Adrenal gland (tissue), 12 donors: ENCODE measurements around the gene PLAU. TPM values are rescaled to one million over a fixed set of nuclear protein-coding genes. Genes with fewer than 3 reads are reported as not detected.

ENCODE experiments used
- DNase-seq, 7 donors: peaks; one replicate each; pipeline ENCODE4 v3.0.0-alpha.2; 2019 to 2020
- H3K27ac ChIP-seq, 5 donors: fragments of 200-600 bp; sonication (generic) in 4 of 5; 1 replicate in 3 of 5; 2 replicates in 2 of 5; pipeline versions ENCODE4 v1.5.1 to v1.8.0; 2016 to 2020; ENCODE audit warnings: mild to moderate bottlenecking in 1 of 5
- H3K27me3 ChIP-seq: fragments of 200-600 bp; 2 replicates; pipeline ENCODE4 v1.8.0; 2021
- H3K36me3 ChIP-seq, 2 donors: fragments of 200-600 bp; replicated peaks in 1 of 2; 1 replicate in 1 of 2; 2 replicates in 1 of 2; pipeline versions ENCODE4 v1.5.1 to v1.8.0; 2018 to 2022
- H3K4me1 ChIP-seq, 2 donors: fragments of 200-600 bp; replicated peaks in 1 of 2; 1 replicate in 1 of 2; 2 replicates in 1 of 2; pipeline versions ENCODE4 v1.5.1 to v1.8.0; 2018 to 2021
- H3K4me3 ChIP-seq, 4 donors: fragments of 200-600 bp; sonication (generic) in 3 of 4; one replicate each; pipeline ENCODE4 v1.5.1; 2016 to 2018
- H3K9me3 ChIP-seq, 3 donors: fragments of 200-600 bp; sonication (generic) in 1 of 3; replicated peaks in 1 of 3; 1 replicate in 2 of 3; 2 replicates in 1 of 3; pipeline versions ENCODE4 v1.5.1 to v1.8.0; 2016 to 2021
- POLR2A ChIP-seq, 2 donors: fragments of 450-650 bp; IDR thresholded peaks; one replicate each; pipeline ENCODE4 v1.6.1; 2017; ENCODE audit warnings: antibody characterized with exemption in 2 of 2, mild to moderate bottlenecking in 2 of 2, moderate library complexity in 1 of 2
- WGBS, 4 donors: extraction: QIAGEN DNeasy Blood & Tissue Kit in 2 of 4; methylation state at CpG; one replicate each; pipeline versions ENCODE4 v1.1.5 to v1.1.7; 2013 to 2017; 5-methylcytosine and 5-hydroxymethylcytosine counted together
- intact Hi-C, 2 donors: fragments of 100-400 bp; cut with DNase I; formaldehyde crosslinking; loops; one replicate each; pipeline versions ENCODE4 v1.14.1 to v1.15.0; 2022 to 2023
- polyA plus RNA-seq, 3 donors: library from polyadenylated mRNA; stranded (reverse); fragments of 200-250 nt in 2 of 3; fragments of 350-450 nt in 1 of 3; fragmentation: Illumina TruSeq in 1 of 3; extraction: RNeasy Lipid Tissue Mini Kit (QIAGEN cat#74804) in 1 of 3; gene quantifications; one replicate each; pipeline ENCODE4 v1.2.3, GENCODE V29; 2013 to 2014
- total RNA-seq, 9 donors: library from RNA; depleted of rRNA in 4 of 9; stranded (reverse); fragments of >200 nt in 4 of 9; fragments of 120-200 nt in 1 of 9; fragmentation: NEBNext Ultra II Directional in 1 of 9; extraction: Animal tissue kit (Norgen Biotek cat#: 25700) in 1 of 9; gene quantifications; one replicate each; pipeline versions ENCODE4 v1.1.0 to v1.2.4, GENCODE V29; 2013 to 2023
- TF ChIP-seq, protein P1 (sequence below), 6 experiments: fragments of 450-650 bp in 4 of 6; fragments of 200-600 bp in 2 of 6; sonication (generic) in 1 of 6; IDR thresholded peaks; 1 replicate in 5 of 6; 2 replicates in 1 of 6; pipeline versions ENCODE4 v1.5.1 to v1.8.0; 2016 to 2021; ENCODE audit warnings: antibody characterized with exemption in 6 of 6, mild to moderate bottlenecking in 2 of 6, moderate library complexity in 1 of 6
- donor health status: healthy with polysubstance abuse.
- donor health status: Bipolar disorder and iron deficiency.
- donor health status: DM: yes; HTN: yes; CAD: no.
- donor health status: DM: no; HTN: no; CAD: no.
- donor health status: DM: no; HTN: no; CAD: no.
- donor health status: DM: yes; HTN: yes; CAD: no.

PLAU gene
- total and polyA plus RNA-seq, 12 donors: 0.94 to 19.4 (median 6.9) TPM

DNA sequence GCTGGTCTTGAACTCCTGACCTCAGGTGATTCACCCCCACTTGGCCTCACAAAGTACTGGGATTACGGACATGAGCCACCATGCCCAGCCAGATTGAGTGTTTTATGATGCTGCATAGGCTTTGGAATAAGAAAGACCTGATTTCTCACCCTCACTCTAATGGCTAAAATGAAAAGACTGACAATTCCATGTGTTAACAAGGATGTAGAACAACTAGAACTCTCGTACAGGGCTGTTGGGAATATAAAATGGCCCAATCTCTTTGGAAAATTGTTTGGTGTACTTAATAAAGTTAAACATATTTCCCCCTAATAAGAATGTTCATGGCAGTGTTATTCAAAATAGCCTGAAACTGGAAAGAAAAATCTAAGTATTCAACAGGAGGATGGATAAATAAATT is 43.8 kb downstream of the PLAU start:
- WGBS, 4 donors: 77 to 98% (median 96%) methylated on average over 2 of the region's 2 CpGs
- Histone ChIP-seq H3K27me3 (no peaks in the 10 kb centered on the region), H3K4me3 (no peak overlapping the region), H3K27ac (no peak overlapping the region), H3K9me3 (no peaks in the 10 kb centered on the region), H3K36me3 (no peaks in the 10 kb centered on the region), H3K4me1 (peaks cover 0 to 13% of the 10 kb centered on the region in 2 donors)
- DNase-seq: no peak
- intact Hi-C loops: no loop called here
- TF ChIP-seq POLR2A (IDR thresholded peaks at IDR 0.05): no peak
- TF ChIP-seq, protein P1, sequence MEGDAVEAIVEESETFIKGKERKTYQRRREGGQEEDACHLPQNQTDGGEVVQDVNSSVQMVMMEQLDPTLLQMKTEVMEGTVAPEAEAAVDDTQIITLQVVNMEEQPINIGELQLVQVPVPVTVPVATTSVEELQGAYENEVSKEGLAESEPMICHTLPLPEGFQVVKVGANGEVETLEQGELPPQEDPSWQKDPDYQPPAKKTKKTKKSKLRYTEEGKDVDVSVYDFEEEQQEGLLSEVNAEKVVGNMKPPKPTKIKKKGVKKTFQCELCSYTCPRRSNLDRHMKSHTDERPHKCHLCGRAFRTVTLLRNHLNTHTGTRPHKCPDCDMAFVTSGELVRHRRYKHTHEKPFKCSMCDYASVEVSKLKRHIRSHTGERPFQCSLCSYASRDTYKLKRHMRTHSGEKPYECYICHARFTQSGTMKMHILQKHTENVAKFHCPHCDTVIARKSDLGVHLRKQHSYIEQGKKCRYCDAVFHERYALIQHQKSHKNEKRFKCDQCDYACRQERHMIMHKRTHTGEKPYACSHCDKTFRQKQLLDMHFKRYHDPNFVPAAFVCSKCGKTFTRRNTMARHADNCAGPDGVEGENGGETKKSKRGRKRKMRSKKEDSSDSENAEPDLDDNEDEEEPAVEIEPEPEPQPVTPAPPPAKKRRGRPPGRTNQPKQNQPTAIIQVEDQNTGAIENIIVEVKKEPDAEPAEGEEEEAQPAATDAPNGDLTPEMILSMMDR (IDR thresholded peaks at IDR 0.05): no peak

DNA sequence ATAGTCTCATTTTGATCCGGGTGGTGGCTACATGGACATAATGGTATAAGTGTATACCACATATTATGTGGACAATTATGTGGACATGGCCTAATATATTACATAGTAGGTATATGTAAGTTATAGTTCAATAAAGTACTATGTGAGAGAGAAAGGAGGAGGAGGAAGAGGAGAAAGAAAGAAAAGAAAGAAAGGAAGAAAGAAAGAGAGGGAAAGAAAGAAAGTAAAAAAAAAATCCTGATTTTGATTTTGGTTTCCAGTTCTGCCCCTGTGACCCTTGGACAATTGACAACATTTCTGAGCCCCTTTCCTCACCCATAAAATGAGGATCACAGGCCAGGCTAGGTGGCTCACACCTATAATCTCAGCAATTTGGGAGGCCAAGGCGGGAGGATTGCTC is 44.8 kb downstream of the PLAU start:
- H3K27ac ChIP-seq: no peak overlapping the region
- TF ChIP-seq, protein P1 (IDR thresholded peaks at IDR 0.05): no peak
- H3K27me3 ChIP-seq: no peaks in the 10 kb centered on the region
- H3K4me3 ChIP-seq: no peak overlapping the region
- intact Hi-C loops: no loop called here
- H3K9me3 ChIP-seq: no peaks in the 10 kb centered on the region
- 85 to 96% (median 93%) methylated on average over 2 of the region's 2 CpGs for WGBS, 4 donors
- no peaks in the 10 kb centered on the region for H3K36me3 ChIP-seq
- H3K4me1 ChIP-seq: peaks cover 0 to 13% of the 10 kb centered on the region in 2 donors
- no peak for DNase-seq

DNA sequence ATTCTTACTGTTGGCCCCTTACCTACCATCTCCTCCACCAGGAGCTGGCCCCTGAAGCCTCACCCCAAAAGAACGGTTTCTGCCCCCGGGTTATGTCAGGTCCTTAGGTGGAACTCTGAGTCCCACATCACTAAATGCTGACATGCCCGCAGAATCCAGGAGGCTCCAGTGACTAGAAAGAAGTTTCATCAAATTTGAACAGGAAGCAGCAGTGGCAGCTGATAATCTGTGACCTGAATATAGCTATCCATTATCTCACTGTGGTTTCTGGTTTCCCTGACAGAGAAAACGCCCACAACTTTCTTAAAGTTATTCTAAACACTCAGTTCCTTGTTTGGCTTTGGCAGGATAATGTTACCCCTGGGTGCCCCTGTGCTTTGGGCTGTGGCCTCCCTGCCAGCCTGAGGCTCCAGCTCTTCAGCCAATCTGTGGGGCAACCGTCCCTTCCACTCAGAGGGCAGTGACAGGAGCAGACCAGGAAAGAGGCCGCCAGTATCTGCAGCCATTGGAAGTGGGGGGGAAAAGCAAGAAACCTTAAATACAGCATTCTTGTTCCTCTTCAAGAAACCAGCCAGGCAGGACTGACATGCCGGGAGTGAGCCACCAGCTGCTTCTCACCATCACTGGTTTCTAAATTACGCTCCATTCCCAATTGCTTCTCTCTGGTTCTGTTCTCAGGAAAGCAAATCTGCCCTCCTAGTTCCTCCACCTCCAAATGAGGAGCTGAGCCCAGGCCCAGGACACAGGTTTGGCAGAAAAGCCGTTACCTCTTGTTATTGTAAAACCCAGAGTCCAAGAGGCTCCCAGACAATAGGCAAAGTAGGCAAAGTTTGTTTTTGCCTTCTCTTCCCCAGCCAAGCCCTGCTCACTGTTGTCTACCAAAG is 45.8 kb downstream of the PLAU start:
- H3K36me3 ChIP-seq: no peaks in the 10 kb centered on the region

DNA sequence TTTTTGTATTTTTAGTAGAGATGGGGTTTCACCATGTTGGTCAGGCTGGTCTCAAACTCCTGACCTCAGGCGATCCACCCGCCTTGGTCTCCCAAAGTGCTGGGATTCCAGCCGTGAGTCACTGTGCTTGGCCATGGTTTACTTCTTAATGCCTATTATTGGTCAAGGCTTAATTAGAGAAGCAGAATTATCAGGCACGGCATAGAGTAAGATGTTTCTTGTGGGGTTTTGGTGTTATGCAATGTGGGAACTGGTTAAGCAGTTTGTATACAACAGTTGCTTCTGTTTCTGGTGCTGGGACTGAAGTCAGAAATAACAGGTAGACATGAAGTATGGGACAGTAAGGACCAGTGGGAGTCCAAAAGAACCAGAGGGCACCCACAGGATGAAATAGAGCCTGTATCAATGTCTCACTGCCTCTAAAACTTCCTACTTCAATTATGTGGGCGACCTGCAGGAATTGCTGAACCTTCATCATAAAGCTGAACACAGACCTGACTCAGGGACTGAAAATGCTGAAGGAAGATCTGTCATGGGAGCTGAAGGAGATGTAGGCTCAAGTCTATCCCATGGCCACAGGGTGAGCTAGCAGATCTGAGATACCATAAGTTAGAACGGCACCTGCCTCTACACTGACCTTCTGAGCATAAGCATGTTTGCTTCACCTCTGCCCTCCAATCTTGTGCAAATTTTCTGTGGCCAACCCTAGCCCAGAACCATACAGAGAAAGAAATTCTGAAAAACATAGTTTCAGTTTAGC is 48.7 kb downstream of the PLAU start:
- intact Hi-C loops: no loop called here
- no peak for TF ChIP-seq POLR2A (IDR thresholded peaks at IDR 0.05)
- TF ChIP-seq, protein P1 (IDR thresholded peaks at IDR 0.05): no peak
- DNase-seq: no peak
- H3K4me1 ChIP-seq: peaks cover 0 to 13% of the 10 kb centered on the region in 2 donors
- H3K4me3 ChIP-seq: no peak overlapping the region
- no peaks in the 10 kb centered on the region for H3K27me3 ChIP-seq
- no peaks in the 10 kb centered on the region for H3K9me3 ChIP-seq
- 68 to 80% (median 79%) methylated on average over 5 to 6 of the region's 6 CpGs for WGBS, 4 donors
- H3K27ac ChIP-seq: no peak overlapping the region
- no peaks in the 10 kb centered on the region for H3K36me3 ChIP-seq

More for the DNA sequence above, 45.8 kb downstream of the PLAU start:
- 53 to 61% (median 59%) methylated on average over 8 to 9 of the region's 9 CpGs for WGBS, 4 donors
- intact Hi-C loops: no loop called here
- no peak overlapping the region for H3K4me3 ChIP-seq
- H3K27ac ChIP-seq: peak overlapping the region in 1 of 5 donors; percentile 29
- no peaks in the 10 kb centered on the region for H3K27me3 ChIP-seq
- peak in 1 of 7 donors; percentile 50 for DNase-seq
- H3K9me3 ChIP-seq: no peaks in the 10 kb centered on the region
- H3K4me1 ChIP-seq: peaks cover 0 to 13% of the 10 kb centered on the region in 2 donors
- TF ChIP-seq POLR2A (IDR thresholded peaks at IDR 0.05): no peak
- TF ChIP-seq, protein P1 (IDR thresholded peaks at IDR 0.05): no peak
